ENCODE results near the gene B3GAT1.

The B3GAT1 gene

GRCh38 chr11:134432776-134433175 is 20.7 kb upstream of the B3GAT1 start:
- Histone ChIP-seq H3K36me3 (no peaks in the 10 kb centered on the region), H3K4me1 (no peaks in the 10 kb centered on the region), H3K27ac (no peak overlapping the region), H3K9me3 (no peaks in the 10 kb centered on the region), H3K4me3 (no peak overlapping the region), H3K27me3 (peaks cover 0 to 32% of the 10 kb centered on the region in 2 donors)
- no peak for TF ChIP-seq CTCF (IDR thresholded peaks at IDR 0.05)
- intact Hi-C loops (cut with DNase I; ENCODE audit: low total_unique reads): no loop called here
- DNase-seq: no peak

- TF ChIP-seq CTCF (IDR thresholded peaks at IDR 0.05): no peak
- no peak for DNase-seq
- Histone ChIP-seq H3K27ac (no peak overlapping the region), H3K27me3 (peaks cover 0 to 34% of the 10 kb centered on the region in 2 donors), H3K4me1 (no peaks in the 10 kb centered on the region), H3K4me3 (no peak overlapping the region), H3K36me3 (no peaks in the 10 kb centered on the region), H3K9me3 (no peaks in the 10 kb centered on the region)
- intact Hi-C loops (cut with DNase I; ENCODE audit: low total_unique reads): no loop called here
These were observed 17.1 kb upstream of the B3GAT1 start for GRCh38 chr11:134429106-134429505.

- Histone ChIP-seq H3K36me3 (no peaks in the 10 kb centered on the region), H3K4me1 (no peaks in the 10 kb centered on the region), H3K27me3 (peaks cover 0 to 34% of the 10 kb centered on the region in 2 donors), H3K4me3 (no peak overlapping the region), H3K9me3 (no peaks in the 10 kb centered on the region), H3K27ac (no peak overlapping the region)
- no peak for TF ChIP-seq CTCF (IDR thresholded peaks at IDR 0.05)
- DNase-seq: no peak
- intact Hi-C loops (cut with DNase I; ENCODE audit: low total_unique reads): no loop called here
These were observed 13.9 kb upstream of the B3GAT1 start for GRCh38 chr11:134425816-134426536.

GRCh38 chr11:134425413-134425812 is 13.4 kb upstream of the B3GAT1 start:
- no peak for DNase-seq
- intact Hi-C loops (cut with DNase I; ENCODE audit: low total_unique reads): no loop called here
- no peaks in the 10 kb centered on the region for H3K4me1 ChIP-seq
- H3K27ac ChIP-seq: no peak overlapping the region
- no peaks in the 10 kb centered on the region for H3K36me3 ChIP-seq
- no peak for TF ChIP-seq CTCF (IDR thresholded peaks at IDR 0.05)
- H3K9me3 ChIP-seq: no peaks in the 10 kb centered on the region
- no peak overlapping the region for H3K4me3 ChIP-seq
- H3K27me3 ChIP-seq: peaks cover 0 to 31% of the 10 kb centered on the region in 2 donors

- Histone ChIP-seq H3K4me3 (no peak overlapping the region), H3K27ac (no peak overlapping the region), H3K36me3 (no peaks in the 10 kb centered on the region), H3K9me3 (no peaks in the 10 kb centered on the region), H3K4me1 (no peaks in the 10 kb centered on the region), H3K27me3 (peaks cover 0 to 23% of the 10 kb centered on the region in 2 donors)
- DNase-seq: no peak
- TF ChIP-seq CTCF (IDR thresholded peaks at IDR 0.05): no peak
- intact Hi-C loops (cut with DNase I; ENCODE audit: low total_unique reads): no loop called here
These were observed 11.1 kb upstream of the B3GAT1 start for GRCh38 chr11:134423106-134423505.

Measured in tibial artery (tissue), 4 donors.